ENCODE results near the gene GPX3. TPM values are rescaled to one million over a fixed set of nuclear protein-coding genes. Genes with fewer than 3 reads are reported as not detected.

GPX3 gene
- total and polyA plus RNA-seq, 2 donors (not counting 3 experiments of a cell fraction or from before 2014, with no cell fraction given): 5.1 to 17.1 TPM

GRCh38 chr5:151047814-151048425, 27.5 kb downstream of the GPX3 start:
- ChIA-PET POLR2A (no interaction called here), CTCF (interaction anchor here (0.6 to 9.9 kb wide), 28 partner anchors 9 to 614 kb away, joined by 3 to 679 read pairs (median 5); partner anchors contain the start of genes GPX3 and TNIP1)
- H3K79me2 ChIP-seq (ENCODE audit: control insufficient read depth, insufficient read depth, low read length): no peaks in the 10 kb centered on the region
- dilution Hi-C loops (cut with MboI; ENCODE audit: extremely low pct_ligation_motif_present, low sequenced_read_pairs): no loop called here
- no peaks in the 10 kb centered on the region for H3K27me3 ChIP-seq (ENCODE audit: control insufficient read depth in 2 of 2, insufficient read depth in 2 of 2, low read length in 2 of 2)
- TF ChIP-seq GATA2 (IDR thresholded peaks at IDR 0.05; ENCODE audit: insufficient read depth, insufficient read length, low read depth, low read length): no peak
- TF ChIP-seq POLR2AphosphoS5 (IDR thresholded peaks at IDR 0.05; ENCODE audit: insufficient read depth, low read depth, low read length): no peak
- TF ChIP-seq MAX (IDR thresholded peaks at IDR 0.05; ENCODE audit: insufficient read depth, insufficient read length): no peak
- TF ChIP-seq MYC (IDR thresholded peaks at IDR 0.05; ENCODE audit: low read depth, low read length): no peak
- no peak for TF ChIP-seq FOS (IDR thresholded peaks at IDR 0.05; ENCODE audit: borderline replicate concordance, insufficient read depth, low read length)
- peak; percentile 74 to 87 for TF ChIP-seq CTCF (IDR thresholded peaks at IDR 0.05; ENCODE audit: extremely low read depth in 1 of 2, insufficient read depth in 1 of 2, low read depth in 1 of 2, low read length in 2 of 2)
- intact Hi-C loops (cut with micrococcal nuclease): loop anchor here (1.0 kb wide), 1 partner anchor 46 kb away; no protein-coding TSS in a partner anchor
- H3K36me3 ChIP-seq (ENCODE audit: control insufficient read depth in 2 of 2, extremely low read depth in 1 of 2, insufficient read depth in 2 of 2, low read length in 2 of 2): peaks cover 11 to 48% of the 10 kb centered on the region in 2 experiments
- H4K20me1 ChIP-seq (replicated peaks; ENCODE audit: control insufficient read depth, extremely low read depth, insufficient read depth, low read length): no peaks in the 10 kb centered on the region
- H3K4me3 ChIP-seq (replicated peaks in 1 of 3; ENCODE audit: insufficient read depth in 1 of 3, low read depth in 1 of 3, low read length in 3 of 3): no peak overlapping the region
- H3K9ac ChIP-seq (replicated peaks; ENCODE audit: extremely low read depth, insufficient read depth, low read length): no peak overlapping the region
- H3K9me1 ChIP-seq (replicated peaks; ENCODE audit: control insufficient read depth, extremely low read depth, insufficient read depth, low read length): no peaks in the 10 kb centered on the region
- no peaks in the 10 kb centered on the region for H3K4me1 ChIP-seq (ENCODE audit: control insufficient read depth, extremely low read depth, insufficient read depth, low read length)
- FAIRE-seq: peak; percentile 63
- no peaks in the 10 kb centered on the region for H3K9me3 ChIP-seq (replicated peaks; ENCODE audit: control insufficient read depth, insufficient read depth, low read length)
- no peak overlapping the region for H2AFZ ChIP-seq (ENCODE audit: low read depth, low read length)
- DNase-seq (ENCODE audit: low read depth, low spot score): no peak
- no peak overlapping the region for H3K27ac ChIP-seq (ENCODE audit: insufficient read depth, low read depth, low read length)
- H3K4me2 ChIP-seq (ENCODE audit: insufficient read depth, low read length): no peak overlapping the region
- BruUV-seq (replicated peaks): no TSS peak

All from endothelial cell of umbilical vein (primary cell).